ENCODE measurements around the gene CUZD1. TPM values are rescaled to one million over a fixed set of nuclear protein-coding genes. Genes with fewer than 3 reads are reported as not detected.

The CUZD1 gene
- total RNA-seq, 1 donor from 2014 or later = 2.5 TPM

DNA sequence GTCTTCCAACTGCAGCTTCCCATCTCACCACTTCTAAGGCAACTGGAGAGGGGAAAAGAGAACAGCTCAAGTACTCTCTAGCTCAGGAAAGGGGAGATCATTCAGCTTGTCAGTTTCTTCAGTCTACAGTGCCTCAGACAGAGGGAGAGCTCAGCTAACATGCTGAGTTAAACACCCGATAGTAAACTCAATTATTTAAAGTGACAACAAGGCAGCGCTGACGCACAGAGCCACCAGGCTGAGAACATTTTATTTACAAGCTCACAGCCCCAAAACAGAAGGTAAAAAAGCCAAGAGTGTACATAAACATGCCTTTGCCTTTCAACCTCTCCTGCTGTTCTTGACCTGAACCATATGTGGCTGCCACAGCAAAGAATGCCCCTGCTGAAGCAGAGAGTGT is 10.1 kb upstream of the CUZD1 start:
- ATAC-seq (ENCODE audit: low read depth) (no peak), DNase-seq (no peak)
- ChIA-PET POLR2A (no interaction called here), CTCF (no interaction called here)
- no peak overlapping the region for H3K27ac Mint-ChIP-seq
- no peaks in the 10 kb centered on the region for H3K9me3 Mint-ChIP-seq
- TF ChIP-seq, protein P1, sequence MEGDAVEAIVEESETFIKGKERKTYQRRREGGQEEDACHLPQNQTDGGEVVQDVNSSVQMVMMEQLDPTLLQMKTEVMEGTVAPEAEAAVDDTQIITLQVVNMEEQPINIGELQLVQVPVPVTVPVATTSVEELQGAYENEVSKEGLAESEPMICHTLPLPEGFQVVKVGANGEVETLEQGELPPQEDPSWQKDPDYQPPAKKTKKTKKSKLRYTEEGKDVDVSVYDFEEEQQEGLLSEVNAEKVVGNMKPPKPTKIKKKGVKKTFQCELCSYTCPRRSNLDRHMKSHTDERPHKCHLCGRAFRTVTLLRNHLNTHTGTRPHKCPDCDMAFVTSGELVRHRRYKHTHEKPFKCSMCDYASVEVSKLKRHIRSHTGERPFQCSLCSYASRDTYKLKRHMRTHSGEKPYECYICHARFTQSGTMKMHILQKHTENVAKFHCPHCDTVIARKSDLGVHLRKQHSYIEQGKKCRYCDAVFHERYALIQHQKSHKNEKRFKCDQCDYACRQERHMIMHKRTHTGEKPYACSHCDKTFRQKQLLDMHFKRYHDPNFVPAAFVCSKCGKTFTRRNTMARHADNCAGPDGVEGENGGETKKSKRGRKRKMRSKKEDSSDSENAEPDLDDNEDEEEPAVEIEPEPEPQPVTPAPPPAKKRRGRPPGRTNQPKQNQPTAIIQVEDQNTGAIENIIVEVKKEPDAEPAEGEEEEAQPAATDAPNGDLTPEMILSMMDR (IDR thresholded peaks at IDR 0.05) = no peak
- H3K36me3 Mint-ChIP-seq (ENCODE audit: low read depth) = peaks cover 53% of the 10 kb centered on the region
- no peak overlapping the region for H3K4me3 Mint-ChIP-seq
- peaks cover 17% of the 10 kb centered on the region for H3K4me1 Mint-ChIP-seq
- intact Hi-C loops (cut with micrococcal nuclease) = no loop called here
- H3K27me3 Mint-ChIP-seq = no peaks in the 10 kb centered on the region

GRCh38 chr10:122854648-122855047 is 9.0 kb upstream of the CUZD1 start:
- H3K4me1 Mint-ChIP-seq = peaks cover 9% of the 10 kb centered on the region
- no peaks in the 10 kb centered on the region for H3K27me3 Mint-ChIP-seq
- no peak overlapping the region for H3K4me3 Mint-ChIP-seq
- peaks cover 61% of the 10 kb centered on the region for H3K36me3 Mint-ChIP-seq (ENCODE audit: low read depth)
- no peak for ATAC-seq (ENCODE audit: low read depth)
- H3K27ac Mint-ChIP-seq = no peak overlapping the region
- no peaks in the 10 kb centered on the region for H3K9me3 Mint-ChIP-seq
- ChIA-PET POLR2A (no interaction called here), CTCF (no interaction called here)
- TF ChIP-seq, protein P1 (IDR thresholded peaks at IDR 0.05) = no peak
- intact Hi-C loops (cut with micrococcal nuclease) = no loop called here
- DNase-seq = no peak

DNA sequence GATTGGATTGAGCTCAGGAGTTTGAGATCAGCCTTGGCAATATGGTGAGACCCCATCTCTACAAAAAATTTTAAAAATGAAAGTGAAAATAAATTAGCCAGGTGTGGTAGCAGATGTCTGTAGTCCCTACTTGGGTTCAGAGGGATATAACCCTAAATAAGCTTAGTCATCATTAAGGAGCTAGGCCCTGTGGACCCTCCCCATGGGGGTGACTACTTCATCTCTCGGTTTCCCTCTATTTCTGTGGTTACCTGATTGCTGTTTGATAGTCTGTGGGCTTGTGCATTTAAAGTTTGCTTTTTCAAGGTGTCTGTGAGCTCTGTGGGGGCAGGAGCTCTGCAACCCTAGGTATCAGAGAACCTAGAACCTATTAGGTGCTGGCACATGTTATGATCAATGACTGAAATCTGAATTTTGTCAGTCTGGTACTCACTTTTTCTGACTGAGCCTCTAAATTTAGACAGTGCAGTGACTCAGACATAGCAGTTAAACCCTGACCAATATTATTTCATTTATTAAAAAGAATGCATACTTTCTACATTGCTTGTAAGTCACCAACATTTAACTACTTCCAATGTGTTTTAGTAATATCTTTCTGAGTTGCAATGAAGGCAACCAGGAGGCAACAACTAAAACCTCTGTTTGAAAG is 8.1 kb upstream of the CUZD1 start:
- intact Hi-C loops (cut with micrococcal nuclease) = no loop called here
- ATAC-seq (ENCODE audit: low read depth) (no peak), DNase-seq (no peak)
- Mint-ChIP-seq H3K27ac (no peak overlapping the region), H3K36me3 (ENCODE audit: low read depth) (peaks cover 61% of the 10 kb centered on the region), H3K4me3 (no peak overlapping the region), H3K27me3 (no peaks in the 10 kb centered on the region), H3K4me1 (peaks cover under 1% of the 10 kb centered on the region), H3K9me3 (no peaks in the 10 kb centered on the region)
- TF ChIP-seq, protein P1 (IDR thresholded peaks at IDR 0.05) = no peak
- ChIA-PET CTCF (no interaction called here), POLR2A (no interaction called here)

DNA sequence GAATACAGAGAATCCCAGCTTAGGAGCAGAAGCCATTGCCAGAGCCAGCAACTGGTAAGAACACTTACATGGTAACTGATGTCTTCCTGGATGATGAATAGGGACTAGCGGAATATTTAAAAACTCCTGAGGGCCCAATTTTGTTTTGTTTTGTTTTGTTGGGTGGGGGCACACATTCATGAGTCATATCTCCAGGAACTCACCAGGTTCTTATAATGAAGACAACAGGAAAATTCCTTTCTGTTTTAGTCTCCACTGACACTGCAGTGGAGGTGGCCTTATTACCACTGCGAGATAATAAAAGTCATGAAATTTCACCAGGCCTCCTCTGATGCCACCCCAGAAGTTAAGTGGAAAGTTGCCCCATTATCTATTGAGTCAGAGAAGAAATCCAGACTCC is 6.6 kb upstream of the CUZD1 start:
- Mint-ChIP-seq H3K27ac (no peak overlapping the region), H3K9me3 (no peaks in the 10 kb centered on the region), H3K4me3 (no peak overlapping the region), H3K27me3 (no peaks in the 10 kb centered on the region), H3K4me1 (peaks cover 2% of the 10 kb centered on the region), H3K36me3 (ENCODE audit: low read depth) (peaks cover 62% of the 10 kb centered on the region)
- intact Hi-C loops (cut with micrococcal nuclease) = no loop called here
- DNase-seq (no peak), ATAC-seq (ENCODE audit: low read depth) (no peak)
- ChIA-PET CTCF (no interaction called here), POLR2A (no interaction called here)
- TF ChIP-seq, protein P1 (IDR thresholded peaks at IDR 0.05) = no peak

DNA sequence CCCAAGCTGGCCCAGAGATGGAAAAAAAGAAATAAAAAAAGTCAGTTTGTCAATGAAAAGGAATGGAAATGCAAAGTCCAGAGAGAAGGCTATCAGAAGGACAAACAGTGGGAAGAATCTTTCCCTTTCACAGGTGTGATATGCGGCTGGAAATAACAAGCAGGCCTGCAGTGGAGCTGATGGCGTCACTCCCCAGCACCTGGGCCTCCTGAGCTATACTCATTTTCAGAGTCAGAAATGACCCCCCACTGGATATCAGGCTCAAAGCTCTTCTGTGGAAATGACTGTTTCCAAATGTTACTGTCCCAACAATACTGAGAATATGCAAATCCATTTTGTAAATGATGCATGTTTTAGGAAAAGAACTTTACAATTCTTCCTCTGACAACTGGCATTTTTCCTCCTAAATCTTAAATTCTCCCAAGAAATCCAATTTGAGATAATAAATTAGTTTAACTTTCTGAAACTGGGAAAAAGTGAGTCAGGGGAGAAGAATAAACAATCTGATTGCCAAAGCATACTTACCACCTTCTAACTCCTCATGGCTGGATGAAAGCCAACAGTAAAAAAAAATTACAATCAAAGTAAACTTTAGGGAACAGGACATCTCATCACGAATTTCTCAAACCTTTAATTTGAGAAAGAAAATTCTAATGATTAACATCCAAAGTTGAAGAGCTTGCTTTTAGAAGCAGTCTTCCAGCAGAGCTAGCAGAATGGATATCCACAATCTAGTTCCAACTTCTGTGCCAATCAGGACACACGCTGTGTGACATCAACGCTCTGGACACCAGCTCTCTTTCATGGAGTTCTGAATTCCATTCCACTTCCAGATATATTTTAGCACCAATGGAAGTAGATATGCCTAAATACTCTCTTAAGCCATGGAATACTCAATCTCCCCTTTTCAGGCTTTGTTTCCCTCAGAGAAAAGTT is 5.3 kb upstream of the CUZD1 start:
- TF ChIP-seq, protein P1 (IDR thresholded peaks at IDR 0.05) = no peak
- ATAC-seq (ENCODE audit: low read depth) = no peak
- H3K27me3 Mint-ChIP-seq = no peaks in the 10 kb centered on the region
- no peaks in the 10 kb centered on the region for H3K9me3 Mint-ChIP-seq
- H3K4me3 Mint-ChIP-seq = no peak overlapping the region
- DNase-seq = no peak
- POLR2A ChIA-PET = no interaction called here
- peaks cover 65% of the 10 kb centered on the region for H3K36me3 Mint-ChIP-seq (ENCODE audit: low read depth)
- intact Hi-C loops (cut with micrococcal nuclease) = no loop called here
- H3K27ac Mint-ChIP-seq = no peak overlapping the region
- H3K4me1 Mint-ChIP-seq = peaks cover 2% of the 10 kb centered on the region
- CTCF ChIA-PET = no interaction called here

Measured in activated B cell treated with CpG ODN at 0.5 μM for 24 hours (primary cell).